Kidney epithelial cell (primary cell): Measurements from ENCODE around the gene CDH13. TPM values are rescaled to one million over a fixed set of nuclear protein-coding genes. Genes with fewer than 3 reads are reported as not detected.

Experiments
- DNase-seq: peaks from one replicate; pipeline ENCODE4 v3.0.0-alpha.2; 2010; ENCODE audit warnings: low read depth
- H3K27me3 ChIP-seq: 2 replicates; pipeline ENCODE4 v1.6.0; 2011; ENCODE audit warnings: low read length; ENCODE audit not compliant: control insufficient read depth, insufficient read depth
- H3K36me3 ChIP-seq: 2 replicates; pipeline ENCODE4 v1.5.1; 2011; ENCODE audit warnings: low read length; ENCODE audit not compliant: control insufficient read depth, insufficient read depth
- H3K4me3 ChIP-seq: 2 replicates; pipeline ENCODE4 v1.5.1; 2011; ENCODE audit warnings: low read depth, mild to moderate bottlenecking, control low read depth, low read length
- CTCF ChIP-seq: IDR thresholded peaks from 2 replicates; pipeline ENCODE4 v1.5.1; 2011; ENCODE audit warnings: mild to moderate bottlenecking, moderate library complexity, low read length, control low read depth, inconsistent platforms; ENCODE audit not compliant: insufficient read depth, poor library complexity, severe bottlenecking
- total RNA-seq: library from RNA; depleted of rRNA; stranded (reverse); fragments of >200 nt; gene quantifications from 2 replicates; pipeline ENCODE4 v1.2.3, GENCODE V29; 2015

The CDH13 gene
- total RNA-seq, 1 donor from 2014 or later = 32.8 TPM

GRCh38 chr16:83666449-83666848 is 1039.7 kb downstream of the CDH13 start:
- no peak for DNase-seq
- TF ChIP-seq CTCF = no peak

GRCh38 chr16:83669456-83669855 is 1042.7 kb downstream of the CDH13 start:
- H3K4me3 ChIP-seq = no peak overlapping the region
- H3K36me3 ChIP-seq = peaks cover 1% of the 10 kb centered on the region
- H3K27me3 ChIP-seq = no peaks in the 10 kb centered on the region
- no peak for TF ChIP-seq CTCF
- DNase-seq = no peak

More at GRCh38 chr16:83666449-83666848, 1039.7 kb downstream of the CDH13 start:
- Histone ChIP-seq H3K4me3 (no peak overlapping the region), H3K36me3 (no peaks in the 10 kb centered on the region), H3K27me3 (no peaks in the 10 kb centered on the region)

GRCh38 chr16:83674931-83675535 is 1048.3 kb downstream of the CDH13 start:
- no peak for TF ChIP-seq CTCF
- no peak for DNase-seq
- H3K27me3 ChIP-seq = no peaks in the 10 kb centered on the region
- peaks cover 1% of the 10 kb centered on the region for H3K36me3 ChIP-seq
- no peak overlapping the region for H3K4me3 ChIP-seq

- Histone ChIP-seq H3K36me3 (peaks cover 1% of the 10 kb centered on the region), H3K4me3 (no peak overlapping the region), H3K27me3 (no peaks in the 10 kb centered on the region)
- TF ChIP-seq CTCF = no peak
- no peak for DNase-seq
Observed at GRCh38 chr16:83676086-83676485, 1049.3 kb downstream of the CDH13 start.

- no peaks in the 10 kb centered on the region for H3K27me3 ChIP-seq
- TF ChIP-seq CTCF = no peak
- no peak overlapping the region for H3K4me3 ChIP-seq
- H3K36me3 ChIP-seq = no peaks in the 10 kb centered on the region
- DNase-seq = no peak
Observed at GRCh38 chr16:83680980-83681379, 1054.2 kb downstream of the CDH13 start.

- TF ChIP-seq CTCF = no peak
- H3K27me3 ChIP-seq = no peaks in the 10 kb centered on the region
- H3K4me3 ChIP-seq = no peak overlapping the region
- DNase-seq = no peak
- no peaks in the 10 kb centered on the region for H3K36me3 ChIP-seq
Observed at GRCh38 chr16:83681381-83681956, 1054.7 kb downstream of the CDH13 start.
